HCT116 (cell line): ENCODE measurements around the gene ARL6IP6. TPM values are rescaled to one million over a fixed set of nuclear protein-coding genes. Genes with fewer than 3 reads are reported as not detected.

Experiments used
- ATAC-seq: fragments of 200-7000 bp; cut with Tn5 transposase; 2 replicates; pipeline ENCODE4 v1.9.1; 2020; ENCODE audit warnings: mild to moderate bottlenecking, moderate library complexity
- BruUV-seq: library from RNA; stranded (reverse); fragments of 400-500 nt; replicated peaks from 2 replicates; lab custom pipeline; 2021; lab: Mats Ljungman, UMichigan
- CTCF ChIA-PET: fragments of 300-600 bp; sonication (Branson Sonifier 250); formaldehyde crosslinking; loops from one replicate; lab custom pipeline; 2021; ENCODE audit warnings: antibody characterized with exemption; lab: Charles Lee
- POLR2A ChIA-PET: fragments of 300-600, 350-600 bp; sonication (Branson Sonifier 250); formaldehyde crosslinking; loops from one replicate; lab custom pipeline; 2021; ENCODE audit warnings: antibody characterized with exemption; lab: Charles Lee
- RAD21 ChIA-PET, 2 experiments: fragments of 300-600 bp; sonication (Branson Sonifier 250); formaldehyde crosslinking; loops; one replicate each; lab custom pipeline; 2023; ENCODE audit warnings: low total read pairs in 2 of 2; ENCODE audit not compliant: uncharacterized antibody in 2 of 2, unreplicated experiment in 2 of 2, low non-redundant PET in 1 of 2; lab: Charles Lee
- DNase-seq: peaks from one replicate; pipeline ENCODE4 v3.0.0-alpha.2; 2010; ENCODE audit warnings: low read depth, low spot score
- H2AFZ ChIP-seq: fragments of 200-600 bp; shearing (Covaris generic), sonication (generic); 2 replicates; pipeline ENCODE4 v1.6.1; 2017; ENCODE audit warnings: low read depth, mixed run types, mixed read lengths, antibody characterized with exemption, low read length; ENCODE audit not compliant: poor library complexity, severe bottlenecking
- H3K27ac ChIP-seq: 2 replicates; pipeline ENCODE4 v1.5.1; 2012; ENCODE audit warnings: low read depth, low read length
- H3K27me3 ChIP-seq: fragments of 200-600 bp; sonication (generic); 2 replicates; pipeline ENCODE4 v1.6.1; 2016; ENCODE audit warnings: mixed run types, low read length, mixed read lengths; ENCODE audit not compliant: insufficient read depth
- H3K36me3 ChIP-seq, 2 experiments: fragments of 200-500 bp in 1 of 2; fragments of 200-600 bp in 1 of 2; sonication (Bioruptor generic) in 1 of 2; sonication (generic) in 1 of 2; 2 replicates each; pipeline versions ENCODE4 v1.5.1 to v1.6.1; 2014 to 2016; ENCODE audit warnings: low read length in 2 of 2, inconsistent platforms in 1 of 2, mixed read lengths in 1 of 2, mixed run types in 1 of 2; ENCODE audit not compliant: insufficient read depth in 2 of 2, control insufficient read depth in 1 of 2
- H3K4me1 ChIP-seq, 2 experiments: fragments of 200-600 bp in 1 of 2; sonication (generic) in 1 of 2; 2 replicates each; pipeline versions ENCODE4 v1.5.1 to v1.6.1; 2012 to 2017; ENCODE audit warnings: low read length in 2 of 2, inconsistent platforms in 1 of 2, mild to moderate bottlenecking in 1 of 2, mixed read lengths in 1 of 2, mixed run types in 1 of 2, moderate library complexity in 1 of 2; ENCODE audit not compliant: insufficient read depth in 2 of 2, control insufficient read depth in 1 of 2
- H3K4me2 ChIP-seq: fragments of 200-600 bp; sonication (generic); 2 replicates; pipeline ENCODE4 v1.6.1; 2017; ENCODE audit warnings: mixed run types, low read length, mixed read lengths
- H3K4me3 ChIP-seq, 2 experiments: fragments of 200-600 bp in 1 of 2; sonication (generic) in 1 of 2; replicated peaks in 1 of 2; 2 replicates each; pipeline ENCODE4 v1.5.1; 2011 to 2016; ENCODE audit warnings: low read length in 2 of 2, control low read depth in 1 of 2, low read depth in 1 of 2, mild to moderate bottlenecking in 1 of 2, mixed read lengths in 1 of 2, mixed run types in 1 of 2
- H3K79me2 ChIP-seq: fragments of 200-600 bp; sonication (generic); 2 replicates; pipeline ENCODE4 v1.6.1; 2017; ENCODE audit warnings: mild to moderate bottlenecking, mixed run types, low read length, moderate library complexity, mixed read lengths; ENCODE audit not compliant: insufficient read depth
- H3K9ac ChIP-seq: fragments of 200-600 bp; sonication (generic); 2 replicates; pipeline ENCODE4 v1.6.1; 2016; ENCODE audit warnings: low read length, mixed read lengths
- H3K9me2 ChIP-seq: fragments of 200-600 bp; sonication (generic), shearing (Covaris generic); 2 replicates; pipeline ENCODE4 v1.6.1; 2017; ENCODE audit warnings: mixed run types, mild to moderate bottlenecking, moderate library complexity; ENCODE audit not compliant: insufficient read depth
- H3K9me3 ChIP-seq, 2 experiments: fragments of 200-500 bp in 1 of 2; fragments of 200-600 bp in 1 of 2; sonication (Bioruptor generic) in 1 of 2; sonication (generic) in 1 of 2; 2 replicates each; pipeline ENCODE4 v1.6.1; 2014 to 2017; ENCODE audit warnings: low read length in 2 of 2, mixed read lengths in 2 of 2, inconsistent platforms in 1 of 2, low read depth in 1 of 2, mild to moderate bottlenecking in 1 of 2, mixed run types in 1 of 2, moderate library complexity in 1 of 2; ENCODE audit not compliant: control insufficient read depth in 1 of 2, insufficient read depth in 1 of 2
- H4K20me1 ChIP-seq: fragments of 200-600 bp; sonication (generic), shearing (Covaris generic); 2 replicates; pipeline ENCODE4 v1.6.1; 2017; ENCODE audit warnings: mixed run types, mild to moderate bottlenecking, moderate library complexity; ENCODE audit not compliant: insufficient read depth
- CBX3 ChIP-seq: IDR thresholded peaks from 2 replicates; pipeline ENCODE4 v1.6.1; 2012; ENCODE audit warnings: low read depth
- CEBPB ChIP-seq: IDR thresholded peaks from 2 replicates; pipeline ENCODE4 v1.6.1; 2012; ENCODE audit warnings: low read depth
- EGR1 ChIP-seq: IDR thresholded peaks from 2 replicates; pipeline ENCODE4 v1.6.1; 2012; ENCODE audit warnings: low read depth
- ELF1 ChIP-seq: IDR thresholded peaks from 2 replicates; pipeline ENCODE4 v1.6.1; 2012; ENCODE audit warnings: low read depth, borderline replicate concordance
- EZH2 ChIP-seq: fragments of 200-600 bp; sonication (generic); IDR thresholded peaks from 2 replicates; pipeline ENCODE4 v1.6.1; 2017; ENCODE audit warnings: antibody characterized with exemption, mixed run types
- EZH2phosphoT487 ChIP-seq: fragments of 200-600 bp; IDR thresholded peaks from 2 replicates; pipeline ENCODE4 v1.6.1; 2018; ENCODE audit warnings: antibody characterized with exemption, borderline replicate concordance
- FOSL1 ChIP-seq: IDR thresholded peaks from 2 replicates; pipeline ENCODE4 v1.6.1; 2012; ENCODE audit warnings: low read depth
- JUND ChIP-seq: IDR thresholded peaks from 2 replicates; pipeline ENCODE4 v1.6.1; 2012
- MAX ChIP-seq: IDR thresholded peaks from 2 replicates; pipeline ENCODE4 v1.6.1; 2012
- POLR2A ChIP-seq: IDR thresholded peaks from 2 replicates; pipeline ENCODE4 v1.7.0; 2011; ENCODE audit warnings: borderline replicate concordance; ENCODE audit not compliant: insufficient read depth, insufficient read length; ENCODE audit errors: extremely low read depth
- POLR2AphosphoS5 ChIP-seq: IDR thresholded peaks from 2 replicates; pipeline ENCODE4 v1.6.1; 2011; ENCODE audit warnings: mild to moderate bottlenecking, low read depth, low read length, moderate library complexity
- REST ChIP-seq: IDR thresholded peaks from 2 replicates; pipeline ENCODE4 v1.6.1; 2012; ENCODE audit warnings: low read depth
- SIN3A ChIP-seq: IDR thresholded peaks from 2 replicates; pipeline ENCODE4 v1.6.1; 2012; ENCODE audit warnings: low read depth
- SP1 ChIP-seq: IDR thresholded peaks from 2 replicates; pipeline ENCODE4 v1.6.1; 2012; ENCODE audit warnings: low read depth
- SRF ChIP-seq: IDR thresholded peaks from 2 replicates; pipeline ENCODE4 v1.6.1; 2012; ENCODE audit warnings: low read depth
- TCF7L2 ChIP-seq: IDR thresholded peaks from 2 replicates; pipeline ENCODE4 v1.7.0; 2011; ENCODE audit warnings: borderline replicate concordance, inconsistent platforms; ENCODE audit not compliant: insufficient read depth, insufficient read length; ENCODE audit errors: extremely low read depth
- YY1 ChIP-seq: IDR thresholded peaks from 2 replicates; pipeline ENCODE4 v1.6.1; 2011; ENCODE audit warnings: low read length, low read depth, moderate library complexity, mild to moderate bottlenecking; ENCODE audit not compliant: insufficient replicate concordance; ENCODE audit errors: extremely low read depth
- ZFX ChIP-seq: fragments of 450-650 bp; IDR thresholded peaks from 2 replicates; pipeline ENCODE4 v1.6.1; 2017
- intact Hi-C: fragments of 100-400 bp; cut with micrococcal nuclease; formaldehyde crosslinking; loops from 2 replicates; pipeline ENCODE4 v1.10.0; 2022
- total RNA-seq: library from RNA; stranded (reverse); gene quantifications from one replicate; pipeline ENCODE4 v1.2.1, GENCODE V29; 2021; ENCODE audit not compliant: unreplicated experiment
- TF ChIP-seq, protein P1 (sequence below): IDR thresholded peaks from 2 replicates; pipeline ENCODE4 v1.6.1; 2012
- TF ChIP-seq, protein P2 (sequence below), 3 experiments: fragments of 200-600 bp in 1 of 3; sonication (generic) in 1 of 3; IDR thresholded peaks in 2 of 3; conservative IDR thresholded peaks in 1 of 3; 2 replicates each; pipeline ENCODE4 v1.5.1; 2012 to 2017; ENCODE audit warnings: low read depth in 2 of 3, low read length in 2 of 3, antibody characterized with exemption in 1 of 3, borderline replicate concordance in 1 of 3, control low read depth in 1 of 3, mild to moderate bottlenecking in 1 of 3, mixed read lengths in 1 of 3, mixed run types in 1 of 3, moderate library complexity in 1 of 3; ENCODE audit not compliant: insufficient read depth in 1 of 3

Gene ARL6IP6
- total RNA-seq, 1 experiment from 2014 or later: 37.8 TPM

DNA sequence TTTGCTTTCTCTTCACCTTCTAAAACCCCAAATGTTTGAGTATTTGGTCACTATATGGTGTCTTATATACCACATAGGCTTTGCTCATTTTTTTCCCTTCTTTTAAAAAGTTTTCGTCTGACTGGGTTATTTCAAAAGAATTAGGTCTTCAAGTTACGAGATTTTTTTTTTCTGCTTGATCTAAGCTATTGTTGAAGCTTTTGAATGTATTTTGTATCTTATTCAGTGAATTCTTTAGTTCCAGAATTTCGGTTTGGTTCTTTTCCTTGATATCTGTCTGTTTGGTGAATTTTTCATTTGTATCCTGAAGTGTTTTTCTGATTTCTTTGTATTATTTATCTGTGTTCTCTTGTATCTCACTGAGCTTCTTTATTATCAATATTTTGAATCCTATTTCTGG, 93.5 kb downstream of the ARL6IP6 start:
- ChIA-PET RAD21 (no interaction called here), POLR2A (no interaction called here), CTCF (no interaction called here)
- BruUV-seq: no TSS peak
- intact Hi-C loops: no loop called here
- Histone ChIP-seq H3K4me2 (no peak overlapping the region), H3K27me3 (no peaks in the 10 kb centered on the region), H3K36me3 (no peaks in the 10 kb centered on the region), H3K27ac (no peak overlapping the region), H3K9ac (no peak overlapping the region), H3K9me2 (no peaks in the 10 kb centered on the region), H3K79me2 (no peaks in the 10 kb centered on the region), H2AFZ (no peak overlapping the region), H3K9me3 (no peaks in the 10 kb centered on the region), H3K4me3 (no peak overlapping the region), H4K20me1 (no peaks in the 10 kb centered on the region), H3K4me1 (peaks cover 0 to 7% of the 10 kb centered on the region in 2 experiments; a peak in 1 of 4 replicates)
- no peak for ATAC-seq
- no peak for DNase-seq
- no peak for TF ChIP-seq SP1
- no peak for TF ChIP-seq YY1
- no peak for TF ChIP-seq EZH2phosphoT487
- no peak for TF ChIP-seq EGR1
- TF ChIP-seq SRF: no peak
- TF ChIP-seq JUND: no peak
- TF ChIP-seq SIN3A: no peak
- no peak for TF ChIP-seq ZFX
- no peak for TF ChIP-seq POLR2AphosphoS5
- TF ChIP-seq, protein P1, sequence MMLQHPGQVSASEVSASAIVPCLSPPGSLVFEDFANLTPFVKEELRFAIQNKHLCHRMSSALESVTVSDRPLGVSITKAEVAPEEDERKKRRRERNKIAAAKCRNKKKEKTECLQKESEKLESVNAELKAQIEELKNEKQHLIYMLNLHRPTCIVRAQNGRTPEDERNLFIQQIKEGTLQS: no peak
- no peak for TF ChIP-seq EZH2
- no peak for TF ChIP-seq FOSL1
- TF ChIP-seq, protein P2, sequence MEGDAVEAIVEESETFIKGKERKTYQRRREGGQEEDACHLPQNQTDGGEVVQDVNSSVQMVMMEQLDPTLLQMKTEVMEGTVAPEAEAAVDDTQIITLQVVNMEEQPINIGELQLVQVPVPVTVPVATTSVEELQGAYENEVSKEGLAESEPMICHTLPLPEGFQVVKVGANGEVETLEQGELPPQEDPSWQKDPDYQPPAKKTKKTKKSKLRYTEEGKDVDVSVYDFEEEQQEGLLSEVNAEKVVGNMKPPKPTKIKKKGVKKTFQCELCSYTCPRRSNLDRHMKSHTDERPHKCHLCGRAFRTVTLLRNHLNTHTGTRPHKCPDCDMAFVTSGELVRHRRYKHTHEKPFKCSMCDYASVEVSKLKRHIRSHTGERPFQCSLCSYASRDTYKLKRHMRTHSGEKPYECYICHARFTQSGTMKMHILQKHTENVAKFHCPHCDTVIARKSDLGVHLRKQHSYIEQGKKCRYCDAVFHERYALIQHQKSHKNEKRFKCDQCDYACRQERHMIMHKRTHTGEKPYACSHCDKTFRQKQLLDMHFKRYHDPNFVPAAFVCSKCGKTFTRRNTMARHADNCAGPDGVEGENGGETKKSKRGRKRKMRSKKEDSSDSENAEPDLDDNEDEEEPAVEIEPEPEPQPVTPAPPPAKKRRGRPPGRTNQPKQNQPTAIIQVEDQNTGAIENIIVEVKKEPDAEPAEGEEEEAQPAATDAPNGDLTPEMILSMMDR (IDR thresholded peaks at IDR 0.05 in 2 of 3, conservative IDR thresholded peaks at IDR 0.05 in 1 of 3; ENCODE audit: borderline replicate concordance in 1 of 3, insufficient read depth in 1 of 3, low read depth in 2 of 3, low read length in 2 of 3): no peak
- no peak for TF ChIP-seq POLR2A
- TF ChIP-seq TCF7L2: no peak
- TF ChIP-seq MAX: no peak
- no peak for TF ChIP-seq ELF1
- TF ChIP-seq REST: no peak
- TF ChIP-seq CEBPB: no peak
- TF ChIP-seq CBX3: no peak
